ENCODE results near the gene PVRIG. TPM values are rescaled to one million over a fixed set of nuclear protein-coding genes. Genes with fewer than 3 reads are reported as not detected.

Gene PVRIG
- total RNA-seq, 1 experiment from 2014 or later: 0.70 TPM

DNA sequence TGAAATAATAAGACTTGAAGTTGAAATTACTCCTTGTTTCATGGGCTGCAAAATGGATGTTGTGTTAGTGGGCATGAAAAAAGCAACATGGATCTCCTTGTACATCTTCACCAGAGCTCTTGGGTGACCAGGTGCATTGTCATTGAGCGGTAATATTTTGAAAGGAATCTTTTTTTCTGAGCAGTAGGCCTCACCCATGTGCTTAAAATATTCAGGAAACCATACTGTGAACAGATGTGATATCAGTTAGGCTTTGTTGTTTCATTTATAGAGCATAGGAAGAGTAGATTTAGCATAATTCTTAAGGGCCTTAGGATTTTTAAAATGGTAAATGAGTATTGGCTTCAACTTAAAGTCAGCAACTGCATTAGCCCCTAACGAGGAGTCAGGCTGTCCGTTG, 26.8 kb upstream of the PVRIG start:
- DNase-seq: no peak

More for the DNA sequence above, 26.8 kb upstream of the PVRIG start:
- Histone ChIP-seq H3K23me2 (ENCODE audit: insufficient read length, low read depth, low read length, poor library complexity, severe bottlenecking) (no peaks in the 10 kb centered on the region), H2BK5ac (ENCODE audit: insufficient read length, low read length) (no peak overlapping the region), H4K91ac (ENCODE audit: insufficient read length, low read depth, low read length) (no peak overlapping the region), H3K4me1 (ENCODE audit: insufficient read depth, low read length) (no peaks in the 10 kb centered on the region), H3K4me2 (ENCODE audit: insufficient read depth, insufficient read length, low read length) (no peak overlapping the region), H3K14ac (ENCODE audit: insufficient read depth, low read length) (no peak overlapping the region), H2AFZ (ENCODE audit: low read length) (no peak overlapping the region), H2BK20ac (ENCODE audit: low read depth, low read length, poor library complexity, severe bottlenecking) (no peak overlapping the region), H4K8ac (replicated peaks; ENCODE audit: insufficient read length, low read depth, low read length) (no peak overlapping the region), H3K23ac (ENCODE audit: insufficient read length, low read depth, low read length) (no peak overlapping the region), H3K18ac (ENCODE audit: insufficient read length, low read depth, low read length) (no peak overlapping the region), H2AK5ac (ENCODE audit: insufficient read length, low read length) (no peak overlapping the region), H2BK120ac (ENCODE audit: low read depth, low read length, poor library complexity, severe bottlenecking) (no peak overlapping the region), H4K5ac (ENCODE audit: insufficient read length, low read depth, low read length) (no peak overlapping the region), H3K27me3 (ENCODE audit: insufficient read depth, low read length) (no peaks in the 10 kb centered on the region; the same call in 1 of the 2 replicates), H4K20me1 (ENCODE audit: control insufficient read depth, insufficient read depth, insufficient read length) (no peaks in the 10 kb centered on the region), H2BK12ac (ENCODE audit: insufficient read length, low read depth, low read length) (no peak overlapping the region), H2BK15ac (ENCODE audit: low read depth, low read length) (no peak overlapping the region), H3K79me2 (ENCODE audit: insufficient read depth, low read length) (no peaks in the 10 kb centered on the region), H3K4ac (ENCODE audit: low read depth, low read length) (no peak overlapping the region), H3K9me3 (ENCODE audit: control insufficient read depth, low read depth, low read length) (no peaks in the 10 kb centered on the region), H3K56ac (ENCODE audit: insufficient read length, low read depth, low read length) (no peak overlapping the region), H3T11ph (ENCODE audit: low read length) (no peak overlapping the region), H3K79me1 (ENCODE audit: insufficient read depth, low read depth, low read length, poor library complexity, severe bottlenecking) (no peaks in the 10 kb centered on the region), H3K9ac (ENCODE audit: extremely low read depth, insufficient read length, low read length) (no peak overlapping the region), H3K27ac (ENCODE audit: insufficient read length, low read depth, low read length) (no peak overlapping the region)
- no CpG with 5 or more reads among the region's 3 CpGs for WGBS (ENCODE audit: extremely low coverage, insufficient read length, low lambda C conversion rate)
- TF ChIP-seq, protein P1, sequence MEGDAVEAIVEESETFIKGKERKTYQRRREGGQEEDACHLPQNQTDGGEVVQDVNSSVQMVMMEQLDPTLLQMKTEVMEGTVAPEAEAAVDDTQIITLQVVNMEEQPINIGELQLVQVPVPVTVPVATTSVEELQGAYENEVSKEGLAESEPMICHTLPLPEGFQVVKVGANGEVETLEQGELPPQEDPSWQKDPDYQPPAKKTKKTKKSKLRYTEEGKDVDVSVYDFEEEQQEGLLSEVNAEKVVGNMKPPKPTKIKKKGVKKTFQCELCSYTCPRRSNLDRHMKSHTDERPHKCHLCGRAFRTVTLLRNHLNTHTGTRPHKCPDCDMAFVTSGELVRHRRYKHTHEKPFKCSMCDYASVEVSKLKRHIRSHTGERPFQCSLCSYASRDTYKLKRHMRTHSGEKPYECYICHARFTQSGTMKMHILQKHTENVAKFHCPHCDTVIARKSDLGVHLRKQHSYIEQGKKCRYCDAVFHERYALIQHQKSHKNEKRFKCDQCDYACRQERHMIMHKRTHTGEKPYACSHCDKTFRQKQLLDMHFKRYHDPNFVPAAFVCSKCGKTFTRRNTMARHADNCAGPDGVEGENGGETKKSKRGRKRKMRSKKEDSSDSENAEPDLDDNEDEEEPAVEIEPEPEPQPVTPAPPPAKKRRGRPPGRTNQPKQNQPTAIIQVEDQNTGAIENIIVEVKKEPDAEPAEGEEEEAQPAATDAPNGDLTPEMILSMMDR (conservative IDR thresholded peaks at IDR 0.05): no peak
- Mint-ChIP-seq H3K36me3 (ENCODE audit: insufficient read depth in 1 of 3, low read depth in 3 of 3) (no peaks in the 10 kb centered on the region), H3K27me3 (ENCODE audit: low read depth) (peaks cover 19% of the 10 kb centered on the region), H3K27ac (no peak overlapping the region), H3K4me3 (no peak overlapping the region), H3K9me3 (no peaks in the 10 kb centered on the region), H3K4me1 (peaks cover 3 to 9% of the 10 kb centered on the region in 2 experiments; a peak in 2 of 4 replicates)

Measured in H9 (cell line).